Measurements from ENCODE around the gene ATAD3A.

GRCh38 chr1:1543706-1544099, 31.7 kb downstream of the ATAD3A start:
- TF ChIP-seq CTCF (tag by site-specific recombination; IDR thresholded peaks at IDR 0.05) = no peak
- TF ChIP-seq ZFP69B (tag by site-specific recombination; IDR thresholded peaks at IDR 0.05) = no peak
- TF ChIP-seq ZBTB49 (tag by site-specific recombination; IDR thresholded peaks at IDR 0.05; ENCODE audit: low read depth) = no peak
- TF ChIP-seq ZNF660 (tag by site-specific recombination; IDR thresholded peaks at IDR 0.05) = no peak
- TF ChIP-seq ZNF600 (tag by site-specific recombination; IDR thresholded peaks at IDR 0.05) = no peak
- TF ChIP-seq ZNF670 (tag by site-specific recombination; IDR thresholded peaks at IDR 0.05; ENCODE audit: low read depth) = no peak
- TF ChIP-seq ZNF404 (tag by site-specific recombination; IDR thresholded peaks at IDR 0.05) = no peak
- TF ChIP-seq ZBTB7A (tag by site-specific recombination; IDR thresholded peaks at IDR 0.05; ENCODE audit: low read depth) = no peak
- TF ChIP-seq MYNN (tag by site-specific recombination; IDR thresholded peaks at IDR 0.05; ENCODE audit: borderline replicate concordance) = no peak
- TF ChIP-seq RBAK (tag by site-specific recombination; IDR thresholded peaks at IDR 0.05) = no peak
- TF ChIP-seq ZBTB10 (tag by site-specific recombination; IDR thresholded peaks at IDR 0.05) = no peak
- TF ChIP-seq ZBTB26 (tag by site-specific recombination; optimal IDR thresholded peaks at IDR 0.05) = no peak
- no peak for TF ChIP-seq PATZ1 (tag by site-specific recombination; IDR thresholded peaks at IDR 0.05)
